Fibroblast of lung (primary cell): ENCODE data around the gene CC2D2A. TPM values are rescaled to one million over a fixed set of nuclear protein-coding genes. Genes with fewer than 3 reads are reported as not detected.
"Not testable (repeated sequence)": the region's sequence is repeated elsewhere in the genome, so short reads cannot be mapped to it uniquely, and the experiment has no call there.

Experiments used
- DNase-seq, 2 donors: peaks; one replicate each; pipeline versions ENCODE4 v3.0.0 to v3.0.0-alpha.2; 2010; ENCODE audit warnings: low read depth in 2 of 2
- H2AFZ ChIP-seq: 2 replicates; pipeline ENCODE4 v1.5.1; 2012; ENCODE audit warnings: low read length, control low read depth, inconsistent platforms
- H3K27ac ChIP-seq: 2 replicates; pipeline ENCODE4 v1.5.1; 2011; ENCODE audit warnings: low read length, control low read depth; ENCODE audit not compliant: insufficient read depth
- H3K27me3 ChIP-seq: 2 replicates; pipeline ENCODE4 v1.5.1; 2011; ENCODE audit warnings: mild to moderate bottlenecking, low read length; ENCODE audit not compliant: control insufficient read depth, insufficient read depth
- H3K36me3 ChIP-seq: 2 replicates; pipeline ENCODE4 v1.5.1; 2011; ENCODE audit warnings: low read length; ENCODE audit not compliant: control insufficient read depth, insufficient read depth
- H3K4me1 ChIP-seq: 2 replicates; pipeline ENCODE4 v1.5.1; 2011; ENCODE audit warnings: low read length; ENCODE audit not compliant: control insufficient read depth, insufficient read depth; ENCODE audit errors: extremely low read depth
- H3K4me2 ChIP-seq: 2 replicates; pipeline ENCODE4 v1.5.1; 2011; ENCODE audit warnings: low read length, control low read depth; ENCODE audit not compliant: insufficient read depth; ENCODE audit errors: extremely low read depth
- H3K4me3 ChIP-seq, 4 experiments: fragments of 200-600 bp in 1 of 4; sonication (generic) in 1 of 4; replicated peaks in 1 of 4; 2 replicates each; pipeline ENCODE4 v1.5.1; 2011 to 2016; ENCODE audit warnings: low read length in 4 of 4, low read depth in 3 of 4, mild to moderate bottlenecking in 3 of 4, control low read depth in 2 of 4, inconsistent platforms in 1 of 4, mixed read lengths in 1 of 4; ENCODE audit not compliant: insufficient read depth in 1 of 4; ENCODE audit errors: control extremely low read depth in 1 of 4
- H3K79me2 ChIP-seq: 2 replicates; pipeline ENCODE4 v1.5.1; 2012; ENCODE audit warnings: mild to moderate bottlenecking, low read length, inconsistent platforms; ENCODE audit not compliant: control insufficient read depth, insufficient read depth
- H3K9ac ChIP-seq: 2 replicates; pipeline ENCODE4 v1.5.1; 2011; ENCODE audit warnings: mild to moderate bottlenecking, low read length, control low read depth; ENCODE audit not compliant: insufficient read depth
- H3K9me3 ChIP-seq: 2 replicates; pipeline ENCODE4 v1.5.1; 2012; ENCODE audit warnings: low read depth, low read length; ENCODE audit not compliant: control insufficient read depth, insufficient read depth
- H4K20me1 ChIP-seq: 2 replicates; pipeline ENCODE4 v1.5.1; 2011; ENCODE audit warnings: low read length; ENCODE audit not compliant: control insufficient read depth, insufficient read depth; ENCODE audit errors: extremely low read depth
- EZH2 ChIP-seq: IDR thresholded peaks from 2 replicates; pipeline ENCODE4 v1.5.1; 2012; ENCODE audit warnings: low read length, control low read depth, mild to moderate bottlenecking; ENCODE audit errors: missing control alignments
- polyA plus RNA-seq, 2 donors: library from polyadenylated mRNA; depleted of rRNA in 1 of 2; stranded (reverse) in 1 of 2; unstranded in 1 of 2; fragments of >200 nt; gene quantifications; 2 replicates each; pipeline ENCODE4 v1.2.1, GENCODE V29; 2011 to 2012; ENCODE audit warnings: missing spikeins in 1 of 2
- total RNA-seq: library from RNA; depleted of rRNA; stranded (reverse); fragments of >200 nt; gene quantifications from 2 replicates; pipeline ENCODE4 v1.2.1, GENCODE V29; 2014
- TF ChIP-seq, protein P1 (sequence below), 2 donors: IDR thresholded peaks in 1 of 2; conservative IDR thresholded peaks in 1 of 2; 1 replicate in 1 of 2; 2 replicates in 1 of 2; pipeline ENCODE4 v1.5.1; 2011 to 2012; ENCODE audit warnings: low read length in 2 of 2, control low read depth in 1 of 2, inconsistent platforms in 1 of 2, low read depth in 1 of 2, mild to moderate bottlenecking in 1 of 2

Gene CC2D2A
- total and polyA plus RNA-seq, 2 donors (not counting 1 experiment from before 2014, with no cell fraction given): 30.9 to 41.6 TPM

DNA sequence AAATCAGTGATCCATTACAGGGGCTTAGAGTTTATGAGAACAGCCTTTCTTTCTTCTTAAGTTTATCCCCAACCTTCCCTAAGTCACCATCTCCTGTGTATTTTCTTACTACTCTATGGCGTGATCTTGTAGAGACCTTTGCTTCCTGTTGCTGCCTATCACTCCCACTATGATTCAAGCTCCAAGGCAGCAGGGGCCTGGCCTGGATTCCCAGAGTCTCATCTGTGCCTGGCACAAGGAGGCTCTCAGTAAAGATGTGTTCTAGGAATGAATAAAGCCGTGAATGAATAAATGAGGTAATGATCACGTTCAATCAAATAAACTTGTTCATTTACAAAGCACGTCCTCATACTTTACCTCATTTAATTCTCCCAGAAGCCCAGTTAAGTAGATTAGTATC is 45.4 kb downstream of the CC2D2A start:
- Histone ChIP-seq H3K9me3 (no peaks in the 10 kb centered on the region), H3K36me3 (peaks cover 4% of the 10 kb centered on the region), H3K27ac (no peak overlapping the region), H4K20me1 (no peaks in the 10 kb centered on the region), H3K9ac (no peak overlapping the region), H3K4me2 (no peak overlapping the region), H3K27me3 (no peaks in the 10 kb centered on the region), H3K4me1 (no peaks in the 10 kb centered on the region), H2AFZ (no peak overlapping the region), H3K4me3 (no peak overlapping the region), H3K79me2 (no peaks in the 10 kb centered on the region)
- TF ChIP-seq, protein P1, sequence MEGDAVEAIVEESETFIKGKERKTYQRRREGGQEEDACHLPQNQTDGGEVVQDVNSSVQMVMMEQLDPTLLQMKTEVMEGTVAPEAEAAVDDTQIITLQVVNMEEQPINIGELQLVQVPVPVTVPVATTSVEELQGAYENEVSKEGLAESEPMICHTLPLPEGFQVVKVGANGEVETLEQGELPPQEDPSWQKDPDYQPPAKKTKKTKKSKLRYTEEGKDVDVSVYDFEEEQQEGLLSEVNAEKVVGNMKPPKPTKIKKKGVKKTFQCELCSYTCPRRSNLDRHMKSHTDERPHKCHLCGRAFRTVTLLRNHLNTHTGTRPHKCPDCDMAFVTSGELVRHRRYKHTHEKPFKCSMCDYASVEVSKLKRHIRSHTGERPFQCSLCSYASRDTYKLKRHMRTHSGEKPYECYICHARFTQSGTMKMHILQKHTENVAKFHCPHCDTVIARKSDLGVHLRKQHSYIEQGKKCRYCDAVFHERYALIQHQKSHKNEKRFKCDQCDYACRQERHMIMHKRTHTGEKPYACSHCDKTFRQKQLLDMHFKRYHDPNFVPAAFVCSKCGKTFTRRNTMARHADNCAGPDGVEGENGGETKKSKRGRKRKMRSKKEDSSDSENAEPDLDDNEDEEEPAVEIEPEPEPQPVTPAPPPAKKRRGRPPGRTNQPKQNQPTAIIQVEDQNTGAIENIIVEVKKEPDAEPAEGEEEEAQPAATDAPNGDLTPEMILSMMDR (conservative IDR thresholded peaks at IDR 0.05 in 1 of 2, IDR thresholded peaks at IDR 0.05 in 1 of 2; ENCODE audit: low read depth in 1 of 2, low read length in 2 of 2): no peak
- TF ChIP-seq EZH2: no peak
- no peak for DNase-seq

DNA sequence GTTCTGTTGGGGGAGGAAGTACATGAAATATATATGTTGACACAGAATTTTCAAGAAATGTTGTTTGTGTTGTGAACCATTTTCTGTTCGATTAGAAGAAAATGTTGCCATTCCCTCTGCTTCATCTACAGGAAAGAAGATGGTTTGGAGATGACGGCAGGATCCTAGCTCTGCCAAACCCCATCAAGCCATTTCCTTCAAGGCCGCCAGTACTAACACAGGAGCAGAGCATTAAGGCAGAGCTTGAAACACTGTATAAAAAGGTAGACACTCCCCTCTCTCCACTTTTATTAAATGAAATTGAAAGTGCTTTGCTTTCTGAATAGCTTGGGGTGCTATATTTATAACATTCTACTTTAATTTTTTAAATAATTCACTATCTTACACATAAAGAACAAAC is 46.8 kb downstream of the CC2D2A start:
- Histone ChIP-seq H3K27me3 (no peaks in the 10 kb centered on the region), H3K4me3 (no peak overlapping the region), H3K4me1 (no peaks in the 10 kb centered on the region), H2AFZ (no peak overlapping the region), H3K9ac (no peak overlapping the region), H3K79me2 (no peaks in the 10 kb centered on the region), H3K36me3 (peaks cover 4% of the 10 kb centered on the region), H3K27ac (no peak overlapping the region), H3K4me2 (no peak overlapping the region), H4K20me1 (no peaks in the 10 kb centered on the region), H3K9me3 (no peaks in the 10 kb centered on the region)
- TF ChIP-seq, protein P1 (conservative IDR thresholded peaks at IDR 0.05 in 1 of 2, IDR thresholded peaks at IDR 0.05 in 1 of 2; ENCODE audit: low read depth in 1 of 2, low read length in 2 of 2): no peak
- no peak for TF ChIP-seq EZH2
- DNase-seq: no peak

GRCh38 chr4:15517681-15518080 is 48.0 kb downstream of the CC2D2A start:
- not testable (repeated sequence) for DNase-seq, H3K27me3 ChIP-seq, H3K4me1 ChIP-seq, H3K9ac ChIP-seq, H3K4me2 ChIP-seq, H2AFZ ChIP-seq, H3K4me3 ChIP-seq, H3K79me2 ChIP-seq, H3K27ac ChIP-seq, H3K36me3 ChIP-seq, H3K9me3 ChIP-seq, H4K20me1 ChIP-seq
